Retinal pigment epithelial cell (primary cell): ENCODE measurements around the gene CDC42BPB.

Experiments
- DNase-seq: peaks from one replicate; pipeline ENCODE4 v3.0.0-alpha.2; 2010; ENCODE audit warnings: low read depth
- H3K4me3 ChIP-seq: 2 replicates; pipeline ENCODE4 v1.5.1; 2011; ENCODE audit warnings: mild to moderate bottlenecking, low read length, control low read depth, moderate library complexity
- CTCF ChIP-seq: conservative IDR thresholded peaks from 2 replicates; pipeline ENCODE4 v1.5.1; 2011; ENCODE audit warnings: low read depth, low read length, control low read depth, inconsistent platforms

Gene CDC42BPB

GRCh38 chr14:102916347-102917055 is 140.8 kb downstream of the CDC42BPB start:
- DNase-seq = no peak
- H3K4me3 ChIP-seq = no peak overlapping the region
- TF ChIP-seq CTCF = no peak

GRCh38 chr14:102915292-102916110 is 141.8 kb downstream of the CDC42BPB start:
- TF ChIP-seq CTCF = no peak
- no peak overlapping the region for H3K4me3 ChIP-seq
- DNase-seq = no peak

- H3K4me3 ChIP-seq = no peak overlapping the region
- no peak for DNase-seq
- TF ChIP-seq CTCF = no peak
These were observed 142.7 kb downstream of the CDC42BPB start for GRCh38 chr14:102914474-102915291.

GRCh38 chr14:102913341-102914211 is 143.8 kb downstream of the CDC42BPB start:
- no peak for DNase-seq
- no peak for TF ChIP-seq CTCF
- no peak overlapping the region for H3K4me3 ChIP-seq

GRCh38 chr14:102911991-102912761 is 145.2 kb downstream of the CDC42BPB start:
- TF ChIP-seq CTCF = no peak

GRCh38 chr14:102911541-102911951 is 145.8 kb downstream of the CDC42BPB start:
- no peak for TF ChIP-seq CTCF
- no peak overlapping the region for H3K4me3 ChIP-seq
- no peak for DNase-seq

More at GRCh38 chr14:102911991-102912761, 145.2 kb downstream of the CDC42BPB start:
- no peak for DNase-seq
- H3K4me3 ChIP-seq = no peak overlapping the region
